GM19043 (cell line): ENCODE data around the gene CD82.

Experiments used
- ATAC-seq: cut with Tn5 transposase; IDR thresholded peaks from one replicate; pipeline ENCODE4 v1.9.1; 2021; ENCODE audit warnings: low read depth; ENCODE audit not compliant: unreplicated experiment

Gene CD82

GRCh38 chr11:44574610-44575287 lies 9.3 kb downstream of the CD82 start:
- no peak for ATAC-seq

GRCh38 chr11:44575288-44575672 lies 9.8 kb downstream of the CD82 start:
- no peak for ATAC-seq

GRCh38 chr11:44575962-44576361 lies 10.5 kb downstream of the CD82 start:
- no peak for ATAC-seq

GRCh38 chr11:44576656-44577055 lies 11.2 kb downstream of the CD82 start:
- ATAC-seq: no peak

GRCh38 chr11:44577231-44577830 lies 11.9 kb downstream of the CD82 start:
- ATAC-seq: no peak

- peak; percentile 55 for ATAC-seq
Measured at GRCh38 chr11:44578279-44578678, 12.8 kb downstream of the CD82 start.

GRCh38 chr11:44579302-44579761 lies 13.9 kb downstream of the CD82 start:
- no peak for ATAC-seq

- no peak for ATAC-seq
Measured at GRCh38 chr11:44580701-44581100, 15.2 kb downstream of the CD82 start.

- no peak for ATAC-seq
Measured at GRCh38 chr11:44581246-44581645, 15.8 kb downstream of the CD82 start.

- no peak for ATAC-seq
Measured at GRCh38 chr11:44582641-44583352, 17.3 kb downstream of the CD82 start.

GRCh38 chr11:44583353-44583669 lies 17.8 kb downstream of the CD82 start:
- no peak for ATAC-seq

GRCh38 chr11:44585421-44585820 lies 20.0 kb downstream of the CD82 start:
- ATAC-seq: no peak

- ATAC-seq: no peak
Measured at GRCh38 chr11:44589301-44589700, 23.8 kb downstream of the CD82 start.

- ATAC-seq: no peak
Measured at GRCh38 chr11:44590769-44591168, 25.3 kb downstream of the CD82 start.

- no peak for ATAC-seq
Measured at GRCh38 chr11:44591557-44591956, 26.1 kb downstream of the CD82 start.

- ATAC-seq: no peak
Measured at GRCh38 chr11:44592125-44592940, 26.9 kb downstream of the CD82 start.

- ATAC-seq: no peak
Measured at GRCh38 chr11:44593251-44593650, 27.8 kb downstream of the CD82 start.

- ATAC-seq: no peak
Measured at GRCh38 chr11:44595006-44595405, 29.5 kb downstream of the CD82 start.

GRCh38 chr11:44595964-44596381 lies 30.5 kb downstream of the CD82 start:
- ATAC-seq: no peak

- ATAC-seq: no peak
Measured at GRCh38 chr11:44596525-44597276, 31.2 kb downstream of the CD82 start.
